Measurements from ENCODE around the gene CCDC92. TPM values are rescaled to one million over a fixed set of nuclear protein-coding genes. Genes with fewer than 3 reads are reported as not detected.

Gene CCDC92
- polyA plus RNA-seq, 3 donors = 4.4 to 11.6 (median 5.5) TPM

DNA sequence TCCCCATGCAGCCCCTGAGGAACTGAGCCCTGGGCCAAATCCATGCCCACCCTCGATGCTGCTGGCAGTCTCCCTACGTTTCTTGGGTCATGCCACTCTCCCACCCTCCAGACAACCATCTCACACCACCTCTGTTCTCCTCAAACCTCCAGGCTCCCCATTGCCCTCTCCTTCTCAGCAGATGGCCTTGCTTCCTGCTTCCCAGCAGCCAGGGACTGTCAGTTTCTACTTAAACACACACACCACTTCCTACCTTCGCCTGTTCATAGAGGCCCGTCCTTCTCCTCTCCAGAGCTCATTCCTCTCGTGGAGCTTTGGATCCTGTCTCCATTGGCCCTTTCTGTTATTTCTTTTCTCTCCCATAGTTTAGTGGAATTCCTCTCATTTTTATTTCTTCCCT lies 27.5 kb upstream of the CCDC92 start:
- DNase-seq = no peak
- TF ChIP-seq, protein P1, sequence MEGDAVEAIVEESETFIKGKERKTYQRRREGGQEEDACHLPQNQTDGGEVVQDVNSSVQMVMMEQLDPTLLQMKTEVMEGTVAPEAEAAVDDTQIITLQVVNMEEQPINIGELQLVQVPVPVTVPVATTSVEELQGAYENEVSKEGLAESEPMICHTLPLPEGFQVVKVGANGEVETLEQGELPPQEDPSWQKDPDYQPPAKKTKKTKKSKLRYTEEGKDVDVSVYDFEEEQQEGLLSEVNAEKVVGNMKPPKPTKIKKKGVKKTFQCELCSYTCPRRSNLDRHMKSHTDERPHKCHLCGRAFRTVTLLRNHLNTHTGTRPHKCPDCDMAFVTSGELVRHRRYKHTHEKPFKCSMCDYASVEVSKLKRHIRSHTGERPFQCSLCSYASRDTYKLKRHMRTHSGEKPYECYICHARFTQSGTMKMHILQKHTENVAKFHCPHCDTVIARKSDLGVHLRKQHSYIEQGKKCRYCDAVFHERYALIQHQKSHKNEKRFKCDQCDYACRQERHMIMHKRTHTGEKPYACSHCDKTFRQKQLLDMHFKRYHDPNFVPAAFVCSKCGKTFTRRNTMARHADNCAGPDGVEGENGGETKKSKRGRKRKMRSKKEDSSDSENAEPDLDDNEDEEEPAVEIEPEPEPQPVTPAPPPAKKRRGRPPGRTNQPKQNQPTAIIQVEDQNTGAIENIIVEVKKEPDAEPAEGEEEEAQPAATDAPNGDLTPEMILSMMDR (IDR thresholded peaks at IDR 0.05) = no peak
- no peaks in the 10 kb centered on the region for H4K20me1 ChIP-seq (ENCODE audit: insufficient read depth, low read length)

DNA sequence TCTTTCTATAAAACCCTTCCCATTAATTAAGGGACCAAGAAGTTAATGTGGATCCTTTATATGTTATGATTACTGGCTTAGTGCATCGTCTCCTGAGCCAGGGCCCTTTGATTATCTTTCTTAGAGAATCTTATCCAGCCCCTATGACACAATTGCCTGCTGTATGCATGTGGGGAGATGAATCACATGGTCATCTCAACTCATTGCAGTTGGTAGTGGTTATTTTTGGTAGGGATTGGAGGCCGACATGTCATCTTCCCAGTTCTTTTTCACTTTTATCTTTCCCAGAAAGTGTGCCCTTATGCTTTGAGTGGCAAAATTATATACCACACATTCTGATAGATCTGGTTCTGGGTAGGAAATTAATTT lies 26.3 kb upstream of the CCDC92 start:
- Histone ChIP-seq H3K79me2 (ENCODE audit: insufficient read depth, low read length) (no peaks in the 10 kb centered on the region), H3K27ac (ENCODE audit: low read depth in 1 of 2, low read length in 2 of 2) (no peak overlapping the region), H2AFZ (ENCODE audit: insufficient read depth, low read depth, low read length, poor library complexity, severe bottlenecking) (no peak overlapping the region), H3K9me3 (replicated peaks in 1 of 2; ENCODE audit: control insufficient read depth in 1 of 2, insufficient read depth in 1 of 2, low read length in 2 of 2) (no peaks in the 10 kb centered on the region), H4K20me1 (ENCODE audit: insufficient read depth, low read length) (no peaks in the 10 kb centered on the region), H3K4me2 (replicated peaks; ENCODE audit: extremely low read depth, low read length, poor library complexity, severe bottlenecking) (no peak overlapping the region), H3K9ac (ENCODE audit: insufficient read depth, low read length, poor library complexity, severe bottlenecking) (no peak overlapping the region), H3K36me3 (replicated peaks in 1 of 2; ENCODE audit: control insufficient read depth in 1 of 2, insufficient read depth in 2 of 2, low read length in 2 of 2) (peaks cover 12 to 48% of the 10 kb centered on the region in 2 donors), H3K4me1 (ENCODE audit: control insufficient read depth in 1 of 2, insufficient read depth in 2 of 2, low read length in 2 of 2) (no peaks in the 10 kb centered on the region), H3K27me3 (ENCODE audit: control insufficient read depth in 2 of 2, insufficient read depth in 2 of 2, low read length in 2 of 2) (no peaks in the 10 kb centered on the region), H3K4me3 (replicated peaks in 1 of 3; ENCODE audit: low read depth in 2 of 3, low read length in 3 of 3) (no peak overlapping the region)
- no peak overlapping the region for H3K27ac Mint-ChIP-seq
- no peaks in the 10 kb centered on the region for H3K4me1 Mint-ChIP-seq
- no peak for DNase-seq
- intact Hi-C loops (cut with micrococcal nuclease) = no loop called here
- H3K27me3 Mint-ChIP-seq (ENCODE audit: low read depth in 3 of 3) = no peaks in the 10 kb centered on the region
- TF ChIP-seq, protein P1 (IDR thresholded peaks at IDR 0.05) = no peak
- no CpG with 5 or more reads among the region's 2 CpGs for WGBS (ENCODE audit: insufficient coverage)
- H3K9me3 Mint-ChIP-seq = no peaks in the 10 kb centered on the region
- H3K36me3 Mint-ChIP-seq = peaks cover 19 to 24% of the 10 kb centered on the region in 2 donors
- H3K4me3 Mint-ChIP-seq = no peak overlapping the region

More for the DNA sequence above, 27.5 kb upstream of the CCDC92 start:
- H3K4me3 Mint-ChIP-seq = no peak overlapping the region
- Histone ChIP-seq H3K79me2 (ENCODE audit: insufficient read depth, low read length) (no peaks in the 10 kb centered on the region), H3K4me1 (ENCODE audit: control insufficient read depth in 1 of 2, insufficient read depth in 2 of 2, low read length in 2 of 2) (no peaks in the 10 kb centered on the region), H3K9ac (ENCODE audit: insufficient read depth, low read length, poor library complexity, severe bottlenecking) (no peak overlapping the region), H3K9me3 (replicated peaks in 1 of 2; ENCODE audit: control insufficient read depth in 1 of 2, insufficient read depth in 1 of 2, low read length in 2 of 2) (no peaks in the 10 kb centered on the region), H3K27me3 (ENCODE audit: control insufficient read depth in 2 of 2, insufficient read depth in 2 of 2, low read length in 2 of 2) (no peaks in the 10 kb centered on the region), H3K4me2 (replicated peaks; ENCODE audit: extremely low read depth, low read length, poor library complexity, severe bottlenecking) (no peak overlapping the region), H3K27ac (ENCODE audit: low read depth in 1 of 2, low read length in 2 of 2) (no peak overlapping the region), H3K4me3 (replicated peaks in 1 of 3; ENCODE audit: low read depth in 2 of 3, low read length in 3 of 3) (no peak overlapping the region), H2AFZ (ENCODE audit: insufficient read depth, low read depth, low read length, poor library complexity, severe bottlenecking) (no peak overlapping the region), H3K36me3 (replicated peaks in 1 of 2; ENCODE audit: control insufficient read depth in 1 of 2, insufficient read depth in 2 of 2, low read length in 2 of 2) (peaks cover 14 to 49% of the 10 kb centered on the region in 2 donors)
- 96% methylated on average over 2 of the region's 5 CpGs for WGBS (ENCODE audit: insufficient coverage)
- peaks cover 20% of the 10 kb centered on the region in 2 donors for H3K36me3 Mint-ChIP-seq
- no peaks in the 10 kb centered on the region for H3K4me1 Mint-ChIP-seq
- H3K27ac Mint-ChIP-seq = no peak overlapping the region
- intact Hi-C loops (cut with micrococcal nuclease) = no loop called here
- no peaks in the 10 kb centered on the region for H3K9me3 Mint-ChIP-seq
- peaks cover 0 to 2% (median 0%) of the 10 kb centered on the region in 3 donors for H3K27me3 Mint-ChIP-seq (ENCODE audit: low read depth in 3 of 3)

Data from CD14-positive monocyte (primary cell).